Measurements from ENCODE around the gene PPP1R15B. TPM values are rescaled to one million over a fixed set of nuclear protein-coding genes. Genes with fewer than 3 reads are reported as not detected.

Gene PPP1R15B
- total and polyA plus RNA-seq, 2 experiments from 2014 or later = 34.0 to 77.0 TPM

DNA sequence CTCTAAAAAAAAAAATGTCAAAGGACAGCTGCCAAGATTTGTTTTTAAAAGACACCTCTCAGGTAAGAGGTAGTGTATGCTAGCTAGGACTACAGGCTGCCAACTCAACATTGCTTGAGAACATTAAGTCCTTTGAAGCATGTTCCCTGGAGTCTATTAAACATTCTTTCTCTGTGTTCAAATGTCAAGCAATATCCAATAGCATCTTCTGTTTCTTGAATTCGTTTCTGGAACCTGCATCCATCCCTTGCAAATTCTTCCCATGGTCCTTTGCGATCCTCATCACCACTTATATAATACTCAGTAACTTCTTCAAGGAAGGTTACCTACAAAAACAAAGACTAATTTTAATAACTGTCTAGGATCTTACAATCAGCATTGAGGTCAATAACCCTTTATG lies 5.6 kb downstream of the PPP1R15B start:
- no peaks in the 10 kb centered on the region for H3K9me3 ChIP-seq (ENCODE audit: low read depth)
- peaks cover 78% of the 10 kb centered on the region for H4K20me1 ChIP-seq (ENCODE audit: insufficient read depth, poor library complexity, severe bottlenecking)
- no peak for DNase-seq (ENCODE audit: low spot score)
- H3K27me3 ChIP-seq = no peaks in the 10 kb centered on the region
- WGBS (ENCODE audit: low lambda C conversion rate, missing lambda C conversion rate) = 72% methylated on average over 2 of the region's 2 CpGs
- no peak overlapping the region for H3K4me3 ChIP-seq
- TF ChIP-seq EZH2 (IDR thresholded peaks at IDR 0.05; ENCODE audit: borderline replicate concordance) (no peak), EZH2phosphoT487 (IDR thresholded peaks at IDR 0.05; ENCODE audit: low read depth, severe bottlenecking, unreplicated experiment) (no peak), CTCF (IDR thresholded peaks at IDR 0.05; ENCODE audit: poor library complexity) (no peak)
- peaks cover 81% of the 10 kb centered on the region for H3K79me2 ChIP-seq
- no peak overlapping the region for H3K27ac ChIP-seq
- peak overlapping the region; percentile 81 for H3K4me2 ChIP-seq
- no peaks in the 10 kb centered on the region for H3K9me2 ChIP-seq (replicated peaks; ENCODE audit: insufficient read depth)
- H3K4me1 ChIP-seq (ENCODE audit: insufficient read depth) = peaks cover 12% of the 10 kb centered on the region
- H2AFZ ChIP-seq = no peak overlapping the region
- H3K36me3 ChIP-seq (replicated peaks; ENCODE audit: insufficient read depth, low read depth) = peaks cover 5% of the 10 kb centered on the region

DNA sequence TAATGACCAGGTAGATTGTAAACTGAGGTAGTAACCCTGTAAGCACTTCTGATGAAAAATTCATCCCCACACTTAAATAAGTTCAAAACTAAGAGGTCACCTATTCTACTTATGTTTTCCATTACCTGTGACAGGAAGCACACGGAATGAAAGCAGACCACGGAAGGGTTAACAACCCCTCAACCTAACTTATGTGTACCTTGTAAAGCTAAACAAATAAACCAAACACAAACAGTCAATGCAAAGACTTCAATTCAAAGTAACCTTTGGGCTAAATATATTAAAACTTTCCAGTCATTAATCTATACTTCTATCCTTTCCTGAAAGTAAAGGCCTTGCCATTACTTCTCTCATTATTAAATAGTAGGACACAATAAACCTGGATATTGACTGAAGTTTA lies 7.0 kb downstream of the PPP1R15B start:
- H2AFZ ChIP-seq = no peak overlapping the region

GRCh38 chr1:204402391-204402790 lies 9.2 kb downstream of the PPP1R15B start:
- Histone ChIP-seq H3K36me3 (replicated peaks; ENCODE audit: insufficient read depth, low read depth) (peaks cover 5% of the 10 kb centered on the region), H3K9me2 (replicated peaks; ENCODE audit: insufficient read depth) (no peaks in the 10 kb centered on the region), H3K4me2 (no peak overlapping the region), H3K4me3 (no peak overlapping the region), H3K9me3 (ENCODE audit: low read depth) (no peaks in the 10 kb centered on the region), H3K27me3 (no peaks in the 10 kb centered on the region), H3K79me2 (peaks cover 45% of the 10 kb centered on the region), H4K20me1 (ENCODE audit: insufficient read depth, poor library complexity, severe bottlenecking) (peaks cover 43% of the 10 kb centered on the region), H2AFZ (no peak overlapping the region), H3K4me1 (ENCODE audit: insufficient read depth) (peaks cover 12% of the 10 kb centered on the region), H3K27ac (no peak overlapping the region)
- no peak for DNase-seq (ENCODE audit: low spot score)
- TF ChIP-seq CTCF (IDR thresholded peaks at IDR 0.05; ENCODE audit: poor library complexity) (no peak), EZH2phosphoT487 (IDR thresholded peaks at IDR 0.05; ENCODE audit: low read depth, severe bottlenecking, unreplicated experiment) (no peak), EZH2 (IDR thresholded peaks at IDR 0.05; ENCODE audit: borderline replicate concordance) (no peak)
- WGBS (ENCODE audit: low lambda C conversion rate, missing lambda C conversion rate) = 99% methylated on average over 4 of the region's 4 CpGs

More for the DNA sequence above, 7.0 kb downstream of the PPP1R15B start:
- Histone ChIP-seq H3K27me3 (no peaks in the 10 kb centered on the region), H3K9me3 (ENCODE audit: low read depth) (no peaks in the 10 kb centered on the region), H3K4me3 (no peak overlapping the region), H3K4me2 (no peak overlapping the region), H3K4me1 (ENCODE audit: insufficient read depth) (peaks cover 12% of the 10 kb centered on the region), H3K79me2 (peaks cover 67% of the 10 kb centered on the region), H3K27ac (no peak overlapping the region), H4K20me1 (ENCODE audit: insufficient read depth, poor library complexity, severe bottlenecking) (peaks cover 65% of the 10 kb centered on the region), H3K9me2 (replicated peaks; ENCODE audit: insufficient read depth) (no peaks in the 10 kb centered on the region), H3K36me3 (replicated peaks; ENCODE audit: insufficient read depth, low read depth) (peaks cover 5% of the 10 kb centered on the region)
- 63% methylated on average over 2 of the region's 2 CpGs for WGBS (ENCODE audit: low lambda C conversion rate, missing lambda C conversion rate)
- DNase-seq (ENCODE audit: low spot score) = no peak
- no peak for TF ChIP-seq CTCF (IDR thresholded peaks at IDR 0.05; ENCODE audit: poor library complexity)

DNA sequence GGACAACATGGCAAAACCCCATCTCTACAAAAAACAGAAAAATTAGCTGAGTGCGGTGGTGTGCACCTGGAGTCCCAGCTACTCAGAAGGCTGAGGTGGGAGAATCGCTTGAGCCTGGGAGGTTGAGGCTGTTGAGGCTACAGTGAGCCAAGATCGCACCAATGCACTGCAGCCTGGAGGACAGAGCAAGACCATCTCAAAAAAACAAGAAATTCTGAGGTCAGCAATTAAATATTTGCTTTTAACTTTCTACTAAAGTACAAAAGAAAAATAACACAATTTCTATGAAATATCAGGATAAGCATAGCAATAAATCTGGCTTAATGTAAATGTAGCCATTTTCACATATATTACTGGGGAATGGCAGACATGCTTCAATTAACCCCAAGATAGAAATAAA lies 9.9 kb downstream of the PPP1R15B start:
- Histone ChIP-seq H3K4me1 (ENCODE audit: insufficient read depth) (peaks cover 12% of the 10 kb centered on the region), H2AFZ (no peak overlapping the region), H3K27me3 (no peaks in the 10 kb centered on the region), H3K36me3 (replicated peaks; ENCODE audit: insufficient read depth, low read depth) (peaks cover 5% of the 10 kb centered on the region), H3K4me3 (no peak overlapping the region), H3K9me3 (ENCODE audit: low read depth) (no peaks in the 10 kb centered on the region), H3K79me2 (peaks cover 38% of the 10 kb centered on the region), H4K20me1 (ENCODE audit: insufficient read depth, poor library complexity, severe bottlenecking) (peaks cover 36% of the 10 kb centered on the region), H3K4me2 (no peak overlapping the region), H3K27ac (no peak overlapping the region), H3K9me2 (replicated peaks; ENCODE audit: insufficient read depth) (no peaks in the 10 kb centered on the region)
- no peak for DNase-seq (ENCODE audit: low spot score)
- no peak for TF ChIP-seq CTCF (IDR thresholded peaks at IDR 0.05; ENCODE audit: poor library complexity)
- TF ChIP-seq EZH2 (IDR thresholded peaks at IDR 0.05; ENCODE audit: borderline replicate concordance) = no peak
- no peak for TF ChIP-seq EZH2phosphoT487 (IDR thresholded peaks at IDR 0.05; ENCODE audit: low read depth, severe bottlenecking, unreplicated experiment)
- WGBS (ENCODE audit: low lambda C conversion rate, missing lambda C conversion rate) = 96% methylated on average over 3 of the region's 3 CpGs
